Measurements from ENCODE around the gene SEPTIN10.
"Not testable (repeated sequence)": the region's sequence is repeated elsewhere in the genome, so short reads cannot be mapped to it uniquely, and the experiment has no call there.

Gene SEPTIN10

GRCh38 chr2:109545828-109546713, 67.7 kb downstream of the SEPTIN10 start:
- DNase-seq (ENCODE audit: low read depth) = peak; percentile 42

- no peak for DNase-seq (ENCODE audit: low read depth)
Measured at GRCh38 chr2:109542384-109542783, 71.4 kb downstream of the SEPTIN10 start.

- no peak for DNase-seq (ENCODE audit: low read depth)
Measured at GRCh38 chr2:109538546-109538945, 75.2 kb downstream of the SEPTIN10 start.

- peak; percentile 23 for DNase-seq (ENCODE audit: low read depth)
Measured at GRCh38 chr2:109537565-109538222, 76.1 kb downstream of the SEPTIN10 start.

GRCh38 chr2:109536556-109536955, 77.2 kb downstream of the SEPTIN10 start:
- DNase-seq (ENCODE audit: low read depth) = not testable (repeated sequence)

- no peak for DNase-seq (ENCODE audit: low read depth)
Measured at GRCh38 chr2:109535217-109535946, 78.4 kb downstream of the SEPTIN10 start.

- no peak for DNase-seq (ENCODE audit: low read depth)
Measured at GRCh38 chr2:109533823-109534222, 79.9 kb downstream of the SEPTIN10 start.

GRCh38 chr2:109532728-109533076, 81.1 kb downstream of the SEPTIN10 start:
- no peak for DNase-seq (ENCODE audit: low read depth)

- DNase-seq (ENCODE audit: low read depth) = no peak
Measured at GRCh38 chr2:109531896-109532727, 81.7 kb downstream of the SEPTIN10 start.

GRCh38 chr2:109531221-109531620, 82.5 kb downstream of the SEPTIN10 start:
- DNase-seq (ENCODE audit: low read depth) = no peak

- DNase-seq (ENCODE audit: low read depth) = no peak
Measured at GRCh38 chr2:109530712-109531111, 83.1 kb downstream of the SEPTIN10 start.

GRCh38 chr2:109529532-109530449, 84.0 kb downstream of the SEPTIN10 start:
- DNase-seq (ENCODE audit: low read depth) = peak; percentile 39

- DNase-seq (ENCODE audit: low read depth) = no peak
Measured at GRCh38 chr2:109528811-109529501, 84.8 kb downstream of the SEPTIN10 start.

- DNase-seq (ENCODE audit: low read depth) = no peak
Measured at GRCh38 chr2:109527846-109528705, 85.7 kb downstream of the SEPTIN10 start.

GRCh38 chr2:109527079-109527478, 86.7 kb downstream of the SEPTIN10 start:
- no peak for DNase-seq (ENCODE audit: low read depth)

- no peak for DNase-seq (ENCODE audit: low read depth)
Measured at GRCh38 chr2:109526442-109526970, 87.3 kb downstream of the SEPTIN10 start.

GRCh38 chr2:109525836-109526235, 87.9 kb downstream of the SEPTIN10 start:
- DNase-seq (ENCODE audit: low read depth) = no peak

- no peak for DNase-seq (ENCODE audit: low read depth)
Measured at GRCh38 chr2:109523536-109524361, 90.0 kb downstream of the SEPTIN10 start.
